Activated gamma-delta T cell treated with anti-CD3 and anti-CD28 coated beads, Interleukin-2, amount 50 U/mL, for 16 hours (primary cell): Measurements from ENCODE around the gene MYPN.
A peak's percentile ranks its signal among the peaks of the same experiment; 100 is the strongest.
"Not testable (repeated sequence)": the region's sequence is repeated elsewhere in the genome, so short reads cannot be mapped to it uniquely, and the experiment has no call there.

Experiments used
- DNase-seq: peaks from one replicate; pipeline ENCODE4 v3.0.0-alpha.2; 2020; ENCODE audit warnings: low read depth

Gene MYPN

DNA sequence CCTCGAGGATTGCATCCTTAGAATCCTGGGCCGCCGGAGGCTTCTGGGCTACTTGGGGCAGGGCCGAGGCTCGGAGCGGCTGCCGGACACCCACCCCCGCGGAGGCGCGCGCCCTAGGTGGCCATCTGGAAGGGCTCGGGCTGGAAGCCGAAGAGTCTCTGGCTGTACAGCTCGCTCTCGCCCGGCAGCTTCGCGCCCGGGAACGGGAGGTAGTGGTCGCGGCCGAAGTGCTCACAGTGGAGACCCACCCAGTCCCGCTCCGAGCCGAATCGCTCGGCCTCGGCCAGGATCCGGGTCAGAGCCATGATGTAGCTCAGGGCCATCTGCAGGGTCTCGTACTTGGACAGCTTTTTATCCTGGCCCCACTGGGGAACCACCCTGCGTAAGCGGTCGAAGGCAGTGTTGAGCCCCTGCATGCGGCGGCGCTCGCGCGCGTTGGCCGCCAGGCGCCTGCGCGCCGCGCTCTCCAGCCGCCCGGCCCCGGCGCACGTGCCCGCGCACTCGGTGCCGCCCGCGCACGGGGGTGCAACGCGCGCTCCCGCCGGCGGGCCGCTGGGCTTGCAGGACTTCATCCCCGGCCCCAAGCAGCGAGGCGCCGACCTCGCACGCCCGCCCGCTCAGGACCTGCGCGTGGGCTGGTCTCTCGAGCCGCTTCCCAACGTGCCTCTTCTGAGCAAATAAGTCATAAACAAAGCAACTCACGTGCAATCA, 122.0 kb downstream of the MYPN start:
- DNase-seq: peak; percentile 6

DNA sequence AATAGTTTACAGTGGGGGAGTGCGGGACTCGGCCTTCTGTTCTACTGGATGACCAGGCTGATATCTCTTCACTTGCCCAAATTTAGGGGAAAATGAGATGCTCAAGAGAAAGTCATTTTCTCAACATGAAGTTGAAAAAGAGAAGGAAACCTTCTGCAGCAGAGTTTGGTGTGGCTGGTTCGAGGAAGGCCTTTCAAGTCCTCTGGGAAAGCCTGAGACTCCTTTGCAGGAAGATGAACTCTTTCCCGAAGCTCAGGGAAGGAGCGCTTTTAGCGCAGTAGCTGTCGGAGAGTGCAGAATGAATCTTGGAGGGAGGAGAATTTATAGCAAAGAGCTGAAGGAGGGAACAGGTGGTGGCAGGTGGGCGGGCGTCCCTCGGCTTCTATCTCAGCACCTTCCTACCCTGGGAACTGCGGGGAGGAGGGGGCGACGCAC, 122.5 kb downstream of the MYPN start, which contains the start of gene ATOH7:
ATOH7 (minus strand) TSS at position 297 of the 435 bp plus-strand sequence. CDS start 436 bp downstream, outside the sequence.
- no peak for DNase-seq

GRCh38 chr10:68233046-68233445, 123.8 kb downstream of the MYPN start:
- no peak for DNase-seq

DNA sequence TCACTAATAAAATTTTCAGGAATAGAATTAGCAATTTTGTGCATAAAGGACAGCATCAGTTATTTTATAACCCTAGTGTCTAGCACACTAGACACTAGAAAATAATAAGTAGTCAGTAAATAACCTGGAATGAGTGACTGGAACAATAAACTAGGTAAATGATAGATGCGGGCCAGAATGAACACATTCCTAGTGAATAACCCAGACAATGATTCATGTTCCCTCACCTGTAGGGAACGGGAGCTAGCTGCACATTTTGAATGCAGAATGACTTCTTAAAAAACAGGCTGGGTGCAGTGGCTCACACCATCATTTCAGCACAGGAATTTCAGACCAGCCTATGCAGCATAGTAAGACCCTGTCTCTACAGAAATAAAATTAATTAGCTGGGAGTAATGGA, 125.8 kb downstream of the MYPN start:
- no peak for DNase-seq

DNA sequence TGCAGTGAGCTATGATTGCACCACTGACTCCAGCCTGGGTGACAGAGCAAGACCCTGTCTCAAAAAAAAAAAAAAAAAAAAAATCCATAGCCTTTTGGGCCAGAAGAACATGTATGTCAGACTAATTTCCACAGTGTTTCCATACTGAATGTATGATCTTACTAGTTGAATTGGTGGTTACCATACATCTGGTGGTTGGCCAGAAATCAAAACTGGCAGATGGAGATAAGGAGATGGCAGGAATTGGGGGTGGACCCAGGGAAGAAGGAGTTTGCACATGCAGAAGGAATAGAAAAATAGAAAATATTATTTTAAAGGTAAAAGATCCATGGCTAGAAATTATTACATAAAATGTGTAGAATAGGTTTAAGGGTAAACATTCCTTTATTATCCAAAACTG, 126.3 kb downstream of the MYPN start:
- DNase-seq: no peak

DNA sequence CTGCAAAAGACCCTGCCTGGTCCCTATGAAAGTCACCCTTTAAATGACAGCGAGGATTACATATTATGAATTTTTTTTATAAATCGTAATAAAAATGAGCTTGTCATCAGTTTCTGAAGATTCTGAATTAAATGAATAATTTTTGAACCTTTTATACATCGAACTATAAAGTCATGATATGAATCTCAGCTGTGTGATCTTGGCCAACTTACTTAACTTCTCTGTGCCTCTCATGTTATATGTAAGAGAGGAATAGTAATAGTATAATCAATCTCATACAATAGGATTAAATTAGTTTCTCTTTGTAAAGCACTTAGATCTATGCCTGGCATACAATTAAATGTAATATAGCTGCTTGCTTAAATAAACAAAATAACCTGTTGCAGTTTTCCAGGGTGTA, 127.9 kb downstream of the MYPN start:
- no peak for DNase-seq

DNA sequence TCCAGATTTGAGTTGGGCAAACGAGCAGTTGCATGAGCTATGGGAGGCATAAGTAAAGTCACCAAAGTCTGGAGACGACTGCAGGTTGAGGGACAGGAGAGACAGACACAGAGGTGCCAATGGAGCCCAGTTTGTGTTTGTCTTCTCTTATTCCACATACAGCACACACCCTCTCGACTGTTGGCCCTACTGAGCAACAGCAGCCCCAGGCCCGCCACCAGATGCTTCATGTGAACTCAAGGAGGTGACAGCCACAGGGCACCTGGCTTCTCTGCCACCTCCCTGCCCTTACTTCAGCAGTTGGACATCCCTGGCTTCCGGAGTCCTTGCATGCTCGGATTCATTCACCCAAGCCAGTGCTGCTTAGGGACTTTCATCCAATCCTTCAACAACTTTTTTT, 129.1 kb downstream of the MYPN start:
- DNase-seq: no peak

GRCh38 chr10:68239069-68239468, 129.8 kb downstream of the MYPN start:
- DNase-seq: no peak

DNA sequence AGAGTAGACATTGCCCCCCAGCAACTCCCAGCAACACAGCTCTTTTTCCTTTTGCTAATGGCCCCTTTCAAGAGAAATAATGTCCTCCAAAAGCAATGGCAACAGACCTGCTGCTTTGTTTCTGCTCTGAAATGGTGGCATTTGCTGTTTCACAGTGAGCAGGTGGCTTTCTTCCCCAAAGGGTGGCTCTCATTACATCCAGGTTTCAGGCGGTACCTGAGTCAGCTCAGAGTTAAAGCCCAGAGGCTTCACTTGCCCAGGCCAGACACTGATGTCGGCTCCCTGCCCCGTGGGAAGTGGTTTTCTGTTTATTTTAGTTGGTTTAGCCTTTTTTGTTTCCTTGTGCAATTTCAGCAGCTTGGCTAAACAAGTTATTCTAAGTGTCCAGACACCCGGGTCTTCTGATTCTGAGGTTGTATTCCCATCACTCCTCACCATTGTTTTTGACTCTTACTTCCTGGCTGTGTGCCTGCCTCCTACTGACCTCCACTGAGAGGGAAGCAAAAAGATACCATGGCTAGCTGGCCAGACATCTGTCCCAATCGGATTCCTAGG, 130.4 kb downstream of the MYPN start:
- no peak for DNase-seq

GRCh38 chr10:68242051-68242450, 132.8 kb downstream of the MYPN start:
- DNase-seq: no peak

- not testable (repeated sequence) for DNase-seq
These were observed 137.1 kb downstream of the MYPN start for GRCh38 chr10:68246397-68246796.

DNA sequence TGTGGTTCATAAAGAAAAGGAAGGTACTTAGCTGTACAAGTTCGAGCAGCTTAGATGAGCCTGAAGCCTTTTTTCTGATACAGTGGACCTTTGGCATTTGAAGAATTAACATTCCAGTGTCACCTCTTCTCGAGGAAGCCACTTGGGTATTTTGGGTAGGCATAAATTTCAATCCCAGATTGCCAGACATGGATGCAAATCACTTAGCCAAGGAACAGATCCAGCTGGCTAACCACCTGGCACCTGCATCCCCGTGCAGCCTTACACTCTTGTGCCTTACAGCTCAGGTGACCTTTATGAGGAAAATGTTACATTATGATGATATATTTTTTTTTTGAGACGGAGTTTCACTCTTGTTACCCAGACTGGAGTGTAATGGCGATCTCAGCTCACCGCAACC, 138.6 kb downstream of the MYPN start:
- DNase-seq: no peak

DNA sequence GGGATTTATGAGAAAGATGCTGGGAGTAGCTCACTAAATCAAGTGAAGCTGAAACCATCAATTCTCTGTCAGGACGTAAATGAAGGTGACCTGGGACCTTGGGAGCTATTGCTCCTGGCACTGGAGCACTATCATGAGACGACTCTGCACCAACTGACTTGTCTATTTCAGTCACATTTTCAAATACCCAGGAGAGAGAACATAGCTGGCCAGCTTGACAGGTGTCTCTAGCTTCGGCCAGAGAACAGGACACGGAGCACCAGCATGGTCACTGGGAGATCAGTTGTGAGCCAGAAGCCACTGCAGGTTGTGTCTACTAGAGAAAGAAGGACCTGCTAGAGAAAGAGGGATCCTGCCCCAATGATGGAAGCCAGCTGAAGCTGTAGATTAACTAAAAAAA, 140.0 kb downstream of the MYPN start:
- no peak for DNase-seq

DNA sequence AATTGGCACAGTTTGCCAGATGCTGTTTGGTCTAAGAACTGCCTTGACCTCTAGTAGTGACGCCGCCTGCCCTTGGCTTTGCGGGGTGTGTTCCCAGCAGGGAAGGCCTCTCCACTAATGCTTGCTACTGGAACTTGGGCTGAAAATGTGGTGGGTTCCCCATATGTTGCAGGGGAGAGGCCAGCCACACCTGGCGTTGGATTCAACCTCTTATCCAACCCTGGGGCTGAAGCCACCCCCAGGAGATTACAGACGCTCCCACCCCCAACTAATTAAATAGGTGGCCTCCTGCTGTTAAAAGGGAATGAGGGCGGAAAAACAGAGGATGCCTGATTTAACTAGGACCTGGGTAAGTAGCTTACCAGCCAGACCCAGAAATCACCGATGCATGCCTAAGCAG, 141.9 kb downstream of the MYPN start:
- DNase-seq: no peak

DNA sequence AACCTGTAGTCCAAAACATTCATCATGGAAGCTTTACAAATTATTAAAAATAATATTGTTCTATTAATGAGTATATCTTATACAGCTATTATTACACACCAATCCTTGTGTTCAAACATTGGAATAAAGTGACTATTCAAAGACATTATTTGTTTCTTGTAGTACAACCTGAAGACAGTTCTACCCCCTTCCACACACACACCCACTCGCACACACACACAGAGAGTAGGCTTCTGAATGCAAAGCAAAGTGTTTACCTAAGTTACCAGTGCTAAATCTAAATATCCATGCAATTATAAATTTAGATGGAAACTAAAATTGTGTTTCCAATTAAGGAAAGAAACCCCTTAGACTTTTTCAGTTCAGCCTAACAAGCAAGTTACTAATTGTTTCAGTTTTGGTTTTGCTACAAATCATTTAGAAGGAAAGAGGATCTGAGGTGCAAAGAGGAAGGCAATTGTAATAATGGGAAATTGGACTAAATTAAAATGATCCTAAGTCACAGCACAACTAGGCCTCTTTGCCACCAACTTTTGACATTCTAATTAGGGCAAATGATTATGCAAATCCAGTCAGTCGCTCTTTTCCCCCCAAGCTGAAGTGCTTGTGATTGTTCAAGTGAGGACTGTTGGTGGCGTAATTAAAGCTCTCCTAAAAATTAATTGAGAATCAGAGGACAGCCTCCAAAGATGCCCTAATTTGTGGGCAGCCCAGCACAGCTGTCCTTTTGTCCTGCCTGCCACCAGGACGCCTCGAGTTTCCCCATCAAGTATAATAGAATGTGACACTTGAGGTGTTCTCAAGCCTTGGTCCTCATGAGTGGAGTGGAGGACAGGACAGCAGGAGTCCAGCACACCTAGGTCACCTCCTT, 142.6 kb downstream of the MYPN start:
- DNase-seq: no peak

DNA sequence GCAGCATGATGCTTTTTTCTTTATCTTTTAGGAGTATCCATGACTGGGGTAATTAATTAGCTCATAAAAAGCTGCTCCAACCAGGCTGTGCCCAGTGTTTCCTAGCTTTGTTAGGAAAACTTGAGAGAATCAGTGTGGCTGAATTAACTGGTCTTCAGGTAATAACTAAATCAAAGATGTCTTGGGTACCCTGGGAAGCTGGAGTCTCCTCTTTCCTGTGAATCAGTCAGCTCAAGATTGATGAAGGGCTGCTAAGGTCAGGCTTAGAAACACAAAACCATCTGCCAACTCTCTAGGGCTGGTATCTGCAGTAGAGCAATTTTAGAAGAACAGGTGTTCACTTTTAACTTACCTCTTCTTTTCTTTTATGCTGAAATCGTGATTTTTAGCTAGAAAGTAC, 144.1 kb downstream of the MYPN start:
- DNase-seq: no peak

GRCh38 chr10:68261132-68261856, 152.0 kb downstream of the MYPN start:
- DNase-seq: no peak
